HCT116 (cell line): ENCODE measurements around the gene SUN5. TPM values are rescaled to one million over a fixed set of nuclear protein-coding genes. Genes with fewer than 3 reads are reported as not detected.

Experiments
- ATAC-seq: fragments of 200-7000 bp; cut with Tn5 transposase; 2 replicates; pipeline ENCODE4 v1.9.1; 2020; ENCODE audit warnings: mild to moderate bottlenecking, moderate library complexity
- BruUV-seq: library from RNA; stranded (reverse); fragments of 400-500 nt; replicated peaks from 2 replicates; lab custom pipeline; 2021; lab: Mats Ljungman, UMichigan
- CTCF ChIA-PET: fragments of 300-600 bp; sonication (Branson Sonifier 250); formaldehyde crosslinking; loops from one replicate; lab custom pipeline; 2021; ENCODE audit warnings: antibody characterized with exemption; lab: Charles Lee
- POLR2A ChIA-PET: fragments of 300-600, 350-600 bp; sonication (Branson Sonifier 250); formaldehyde crosslinking; loops from one replicate; lab custom pipeline; 2021; ENCODE audit warnings: antibody characterized with exemption; lab: Charles Lee
- RAD21 ChIA-PET, 2 experiments: fragments of 300-600 bp; sonication (Branson Sonifier 250); formaldehyde crosslinking; loops; one replicate each; lab custom pipeline; 2023; ENCODE audit warnings: low total read pairs in 2 of 2; ENCODE audit not compliant: uncharacterized antibody in 2 of 2, unreplicated experiment in 2 of 2, low non-redundant PET in 1 of 2; lab: Charles Lee
- DNase-seq: peaks from one replicate; pipeline ENCODE4 v3.0.0-alpha.2; 2010; ENCODE audit warnings: low read depth, low spot score
- H2AFZ ChIP-seq: fragments of 200-600 bp; shearing (Covaris generic), sonication (generic); 2 replicates; pipeline ENCODE4 v1.6.1; 2017; ENCODE audit warnings: low read depth, mixed run types, mixed read lengths, antibody characterized with exemption, low read length; ENCODE audit not compliant: poor library complexity, severe bottlenecking
- H3K27ac ChIP-seq: 2 replicates; pipeline ENCODE4 v1.5.1; 2012; ENCODE audit warnings: low read depth, low read length
- H3K27me3 ChIP-seq: fragments of 200-600 bp; sonication (generic); 2 replicates; pipeline ENCODE4 v1.6.1; 2016; ENCODE audit warnings: mixed run types, low read length, mixed read lengths; ENCODE audit not compliant: insufficient read depth
- H3K36me3 ChIP-seq, 2 experiments: fragments of 200-500 bp in 1 of 2; fragments of 200-600 bp in 1 of 2; sonication (Bioruptor generic) in 1 of 2; sonication (generic) in 1 of 2; 2 replicates each; pipeline versions ENCODE4 v1.5.1 to v1.6.1; 2014 to 2016; ENCODE audit warnings: low read length in 2 of 2, inconsistent platforms in 1 of 2, mixed read lengths in 1 of 2, mixed run types in 1 of 2; ENCODE audit not compliant: insufficient read depth in 2 of 2, control insufficient read depth in 1 of 2
- H3K4me1 ChIP-seq, 2 experiments: fragments of 200-600 bp in 1 of 2; sonication (generic) in 1 of 2; 2 replicates each; pipeline versions ENCODE4 v1.5.1 to v1.6.1; 2012 to 2017; ENCODE audit warnings: low read length in 2 of 2, inconsistent platforms in 1 of 2, mild to moderate bottlenecking in 1 of 2, mixed read lengths in 1 of 2, mixed run types in 1 of 2, moderate library complexity in 1 of 2; ENCODE audit not compliant: insufficient read depth in 2 of 2, control insufficient read depth in 1 of 2
- H3K4me2 ChIP-seq: fragments of 200-600 bp; sonication (generic); 2 replicates; pipeline ENCODE4 v1.6.1; 2017; ENCODE audit warnings: mixed run types, low read length, mixed read lengths
- H3K4me3 ChIP-seq, 2 experiments: fragments of 200-600 bp in 1 of 2; sonication (generic) in 1 of 2; replicated peaks in 1 of 2; 2 replicates each; pipeline ENCODE4 v1.5.1; 2011 to 2016; ENCODE audit warnings: low read length in 2 of 2, control low read depth in 1 of 2, low read depth in 1 of 2, mild to moderate bottlenecking in 1 of 2, mixed read lengths in 1 of 2, mixed run types in 1 of 2
- H3K79me2 ChIP-seq: fragments of 200-600 bp; sonication (generic); 2 replicates; pipeline ENCODE4 v1.6.1; 2017; ENCODE audit warnings: mild to moderate bottlenecking, mixed run types, low read length, moderate library complexity, mixed read lengths; ENCODE audit not compliant: insufficient read depth
- H3K9ac ChIP-seq: fragments of 200-600 bp; sonication (generic); 2 replicates; pipeline ENCODE4 v1.6.1; 2016; ENCODE audit warnings: low read length, mixed read lengths
- H3K9me2 ChIP-seq: fragments of 200-600 bp; sonication (generic), shearing (Covaris generic); 2 replicates; pipeline ENCODE4 v1.6.1; 2017; ENCODE audit warnings: mixed run types, mild to moderate bottlenecking, moderate library complexity; ENCODE audit not compliant: insufficient read depth
- H3K9me3 ChIP-seq, 2 experiments: fragments of 200-500 bp in 1 of 2; fragments of 200-600 bp in 1 of 2; sonication (Bioruptor generic) in 1 of 2; sonication (generic) in 1 of 2; 2 replicates each; pipeline ENCODE4 v1.6.1; 2014 to 2017; ENCODE audit warnings: low read length in 2 of 2, mixed read lengths in 2 of 2, inconsistent platforms in 1 of 2, low read depth in 1 of 2, mild to moderate bottlenecking in 1 of 2, mixed run types in 1 of 2, moderate library complexity in 1 of 2; ENCODE audit not compliant: control insufficient read depth in 1 of 2, insufficient read depth in 1 of 2
- H4K20me1 ChIP-seq: fragments of 200-600 bp; sonication (generic), shearing (Covaris generic); 2 replicates; pipeline ENCODE4 v1.6.1; 2017; ENCODE audit warnings: mixed run types, mild to moderate bottlenecking, moderate library complexity; ENCODE audit not compliant: insufficient read depth
- ATF3 ChIP-seq: IDR thresholded peaks from 2 replicates; pipeline ENCODE4 v1.6.1; 2012
- CEBPB ChIP-seq: IDR thresholded peaks from 2 replicates; pipeline ENCODE4 v1.6.1; 2012; ENCODE audit warnings: low read depth
- ELF1 ChIP-seq: IDR thresholded peaks from 2 replicates; pipeline ENCODE4 v1.6.1; 2012; ENCODE audit warnings: low read depth, borderline replicate concordance
- EZH2 ChIP-seq: fragments of 200-600 bp; sonication (generic); IDR thresholded peaks from 2 replicates; pipeline ENCODE4 v1.6.1; 2017; ENCODE audit warnings: antibody characterized with exemption, mixed run types
- EZH2phosphoT487 ChIP-seq: fragments of 200-600 bp; IDR thresholded peaks from 2 replicates; pipeline ENCODE4 v1.6.1; 2018; ENCODE audit warnings: antibody characterized with exemption, borderline replicate concordance
- FOSL1 ChIP-seq: IDR thresholded peaks from 2 replicates; pipeline ENCODE4 v1.6.1; 2012; ENCODE audit warnings: low read depth
- MAX ChIP-seq: IDR thresholded peaks from 2 replicates; pipeline ENCODE4 v1.6.1; 2012
- POLR2AphosphoS5 ChIP-seq: IDR thresholded peaks from 2 replicates; pipeline ENCODE4 v1.6.1; 2011; ENCODE audit warnings: mild to moderate bottlenecking, low read depth, low read length, moderate library complexity
- RAD21 ChIP-seq: IDR thresholded peaks from 2 replicates; pipeline ENCODE4 v1.6.1; 2012; ENCODE audit warnings: low read depth, mild to moderate bottlenecking
- REST ChIP-seq: IDR thresholded peaks from 2 replicates; pipeline ENCODE4 v1.6.1; 2012; ENCODE audit warnings: low read depth
- SIN3A ChIP-seq: IDR thresholded peaks from 2 replicates; pipeline ENCODE4 v1.6.1; 2012; ENCODE audit warnings: low read depth
- SRF ChIP-seq: IDR thresholded peaks from 2 replicates; pipeline ENCODE4 v1.6.1; 2012; ENCODE audit warnings: low read depth
- YY1 ChIP-seq: IDR thresholded peaks from 2 replicates; pipeline ENCODE4 v1.6.1; 2011; ENCODE audit warnings: low read length, low read depth, moderate library complexity, mild to moderate bottlenecking; ENCODE audit not compliant: insufficient replicate concordance; ENCODE audit errors: extremely low read depth
- intact Hi-C: fragments of 100-400 bp; cut with micrococcal nuclease; formaldehyde crosslinking; loops from 2 replicates; pipeline ENCODE4 v1.10.0; 2022
- total RNA-seq: library from RNA; stranded (reverse); gene quantifications from one replicate; pipeline ENCODE4 v1.2.1, GENCODE V29; 2021; ENCODE audit not compliant: unreplicated experiment
- TF ChIP-seq, protein P1 (sequence below): IDR thresholded peaks from 2 replicates; pipeline ENCODE4 v1.6.1; 2011; ENCODE audit warnings: mild to moderate bottlenecking, low read length, moderate library complexity; ENCODE audit not compliant: insufficient replicate concordance; ENCODE audit errors: extremely low read depth

SUN5 gene
- total RNA-seq, 1 experiment from 2014 or later = not detected

- Histone ChIP-seq H3K27me3 (no peaks in the 10 kb centered on the region), H2AFZ (no peak overlapping the region), H3K4me2 (no peak overlapping the region), H3K9me2 (no peaks in the 10 kb centered on the region), H4K20me1 (no peaks in the 10 kb centered on the region), H3K36me3 (no peaks in the 10 kb centered on the region), H3K27ac (no peak overlapping the region), H3K9ac (no peak overlapping the region), H3K79me2 (no peaks in the 10 kb centered on the region), H3K9me3 (peaks cover 6 to 13% of the 10 kb centered on the region in 2 experiments; a peak in 3 of 4 replicates)
- ChIA-PET CTCF (no interaction called here), POLR2A (no interaction called here)
- ATAC-seq (no peak), DNase-seq (no peak)
- intact Hi-C loops = no loop called here
- TF ChIP-seq MAX = no peak
- no peak for TF ChIP-seq POLR2AphosphoS5
- TF ChIP-seq YY1 = no peak
- no peak for TF ChIP-seq EZH2
- no peak for TF ChIP-seq FOSL1
- no peak for TF ChIP-seq EZH2phosphoT487
- no peak for TF ChIP-seq RAD21
- no peak for TF ChIP-seq ELF1
- TF ChIP-seq REST = no peak
- TF ChIP-seq CEBPB = no peak
- TF ChIP-seq, protein P1, sequence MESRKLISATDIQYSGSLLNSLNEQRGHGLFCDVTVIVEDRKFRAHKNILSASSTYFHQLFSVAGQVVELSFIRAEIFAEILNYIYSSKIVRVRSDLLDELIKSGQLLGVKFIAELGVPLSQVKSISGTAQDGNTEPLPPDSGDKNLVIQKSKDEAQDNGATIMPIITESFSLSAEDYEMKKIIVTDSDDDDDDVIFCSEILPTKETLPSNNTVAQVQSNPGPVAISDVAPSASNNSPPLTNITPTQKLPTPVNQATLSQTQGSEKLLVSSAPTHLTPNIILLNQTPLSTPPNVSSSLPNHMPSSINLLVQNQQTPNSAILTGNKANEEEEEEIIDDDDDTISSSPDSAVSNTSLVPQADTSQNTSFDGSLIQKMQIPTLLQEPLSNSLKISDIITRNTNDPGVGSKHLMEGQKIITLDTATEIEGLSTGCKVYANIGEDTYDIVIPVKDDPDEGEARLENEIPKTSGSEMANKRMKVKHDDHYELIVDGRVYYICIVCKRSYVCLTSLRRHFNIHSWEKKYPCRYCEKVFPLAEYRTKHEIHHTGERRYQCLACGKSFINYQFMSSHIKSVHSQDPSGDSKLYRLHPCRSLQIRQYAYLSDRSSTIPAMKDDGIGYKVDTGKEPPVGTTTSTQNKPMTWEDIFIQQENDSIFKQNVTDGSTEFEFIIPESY = no peak
- no peak for TF ChIP-seq SIN3A
- no peak for TF ChIP-seq SRF
- TF ChIP-seq ATF3 = no peak
- TF ChIP-seq, all 23 proteins: peak for 0
- no peak overlapping the region for H3K4me3 ChIP-seq
- RAD21 ChIA-PET = no interaction called here
- no peaks in the 10 kb centered on the region for H3K4me1 ChIP-seq
- no TSS peak for BruUV-seq
These were observed 43.1 kb downstream of the SUN5 start for GRCh38 chr20:32960849-32961731.
